GM12878 (cell line): ENCODE results near the gene PPDPF. TPM values are rescaled to one million over a fixed set of nuclear protein-coding genes. Genes with fewer than 3 reads are reported as not detected.

Experiments
- ATAC-seq: fragments of 200-7000 bp; cut with Tn5 transposase; 3 replicates; pipeline ENCODE4 v1.9.1; 2020; ENCODE audit warnings: mild to moderate bottlenecking, moderate library complexity
- BruUV-seq: library from RNA; stranded (reverse); fragments of 400-500 nt; replicated peaks from 2 replicates; lab custom pipeline; 2021; lab: Mats Ljungman, UMichigan
- CTCF ChIA-PET: fragments of 300-600 bp; sonication (Branson Sonifier 250); formaldehyde crosslinking; extraction: SDS; loops from one replicate; lab custom pipeline; 2021; ENCODE audit warnings: inconsistent platforms; lab: Yijun Ruan, JAX
- POLR2A ChIA-PET: fragments of 350-600 bp; formaldehyde crosslinking; extraction: SDS; loops from one replicate; lab custom pipeline; 2021; ENCODE audit warnings: inconsistent platforms; lab: Charles Lee
- RAD21 ChIA-PET: fragments of 300-600 bp; sonication (Branson Sonifier 250); formaldehyde crosslinking; loops from one replicate; lab custom pipeline; 2023; ENCODE audit warnings: antibody characterized with exemption; ENCODE audit not compliant: unreplicated experiment; lab: Charles Lee
- SMC1A ChIA-PET: fragments of 300-600 bp; sonication (Branson Sonifier 250); formaldehyde crosslinking; loops from one replicate; lab custom pipeline; 2023; ENCODE audit not compliant: unreplicated experiment, uncharacterized antibody; lab: Charles Lee
- DNase-seq: peaks from one replicate; pipeline ENCODE4 v3.0.0-alpha.2; 2011; ENCODE audit warnings: low read depth, low spot score
- FAIRE-seq: peaks from 3 replicates; lab custom pipeline; 2011; peaks lifted over from hg19 to GRCh38; lab: Jason Lieb, UNC
- H2AFZ ChIP-seq: 2 replicates; pipeline ENCODE4 v1.6.0; 2011; ENCODE audit warnings: low read depth, low read length, control low read depth; ENCODE audit not compliant: control insufficient read depth
- H3K27ac ChIP-seq: 2 replicates; pipeline ENCODE4 v1.5.1; 2011; ENCODE audit warnings: control low read depth; ENCODE audit not compliant: control insufficient read depth, insufficient read depth
- H3K27me3 ChIP-seq, 2 experiments: replicated peaks in 1 of 2; 2 replicates each; pipeline versions ENCODE4 v1.6.0 to v1.6.1; 2011; ENCODE audit warnings: low read length in 1 of 2; ENCODE audit not compliant: control insufficient read depth in 2 of 2, insufficient read depth in 2 of 2
- H3K36me3 ChIP-seq, 2 experiments: 2 replicates each; pipeline ENCODE4 v1.5.1; 2011; ENCODE audit warnings: low read length in 1 of 2; ENCODE audit not compliant: control insufficient read depth in 2 of 2, insufficient read depth in 2 of 2
- H3K4me1 ChIP-seq: 2 replicates; pipeline ENCODE4 v1.6.1; 2011; ENCODE audit warnings: mild to moderate bottlenecking, low read length, moderate library complexity, mixed read lengths; ENCODE audit not compliant: control insufficient read depth, insufficient read depth
- H3K4me2 ChIP-seq: 2 replicates; pipeline ENCODE4 v1.6.0; 2011; ENCODE audit warnings: control low read depth; ENCODE audit not compliant: control insufficient read depth, insufficient read depth
- H3K4me3 ChIP-seq: fragments of 200-600 bp; sonication (generic); 2 replicates; pipeline ENCODE4 v1.5.1; 2016
- H3K79me2 ChIP-seq: 2 replicates; pipeline ENCODE4 v1.6.0; 2011; ENCODE audit warnings: low read length; ENCODE audit not compliant: control insufficient read depth, insufficient read depth
- H3K9ac ChIP-seq: 2 replicates; pipeline ENCODE4 v1.8.0; 2011; ENCODE audit warnings: low read length, control low read depth, mixed read lengths; ENCODE audit not compliant: control insufficient read depth, insufficient read depth
- H3K9me3 ChIP-seq: replicated peaks from 3 replicates; pipeline ENCODE4 v1.5.1; 2011; ENCODE audit warnings: mild to moderate bottlenecking, low read length; ENCODE audit not compliant: control insufficient read depth, insufficient read depth
- H4K20me1 ChIP-seq: 2 replicates; pipeline ENCODE4 v1.6.0; 2011; ENCODE audit not compliant: control insufficient read depth, insufficient read depth
- ASH2L ChIP-seq: fragments of 300-600, 200-600 bp; sonication (generic); IDR thresholded peaks from 2 replicates; pipeline ENCODE4 v1.6.1; 2017; ENCODE audit warnings: low read depth, mild to moderate bottlenecking, borderline replicate concordance
- KDM1A ChIP-seq: fragments of 200-600 bp; sonication (generic); IDR thresholded peaks from 2 replicates; pipeline ENCODE4 v1.6.1; 2016; ENCODE audit warnings: borderline replicate concordance
- NFXL1 ChIP-seq: fragments of 450-650 bp; IDR thresholded peaks from 2 replicates; pipeline ENCODE4 v1.6.1; 2017; ENCODE audit warnings: antibody characterized with exemption, mild to moderate bottlenecking, borderline replicate concordance
- PAX8 ChIP-seq: fragments of 450-650 bp; IDR thresholded peaks from 2 replicates; pipeline ENCODE4 v1.6.1; 2017; ENCODE audit warnings: mild to moderate bottlenecking, moderate library complexity
- POLR2A ChIP-seq: IDR thresholded peaks from 2 replicates; pipeline ENCODE4 v1.6.1; 2011; ENCODE audit warnings: low read depth, mild to moderate bottlenecking, low read length
- SKIL ChIP-seq: fragments of 450-650 bp; IDR thresholded peaks from 2 replicates; pipeline ENCODE4 v1.6.1; 2017; ENCODE audit warnings: mild to moderate bottlenecking, low read depth, inconsistent platforms; ENCODE audit not compliant: poor library complexity, severe bottlenecking
- TARDBP ChIP-seq: IDR thresholded peaks from 2 replicates; pipeline ENCODE4 v1.6.1; 2016; ENCODE audit warnings: borderline replicate concordance
- TBL1XR1 ChIP-seq: IDR thresholded peaks from 2 replicates; pipeline ENCODE4 v1.6.1; 2012; ENCODE audit warnings: low read depth, low read length, improper control_type of control experiment
- ZNF274 ChIP-seq: IDR thresholded peaks from one replicate; pipeline ENCODE4 v1.8.0; 2011; ENCODE audit not compliant: insufficient read length, insufficient read depth
- WGBS: methylation state at CpG from one replicate; pipeline ENCODE4 v1.1.6; 2016; ENCODE audit warnings: low lambda C conversion rate; ENCODE audit not compliant: insufficient replicate concordance, insufficient coverage; ENCODE audit errors: missing lambda C conversion rate; 5-methylcytosine and 5-hydroxymethylcytosine counted together
- in situ Hi-C: fragments of 300-500 bp; cut with MboI; formaldehyde crosslinking; loops from 9 replicates; pipeline ENCODE4 v1.14.3; 2018; ENCODE audit warnings: mixed read lengths
- intact Hi-C: fragments of 100-400 bp; cut with micrococcal nuclease; formaldehyde crosslinking; loops from one replicate; pipeline ENCODE4 v1.14.2; 2022; ENCODE audit not compliant: unreplicated experiment
- polyA plus RNA-seq, 11 experiments: library from polyadenylated mRNA; depleted of rRNA in 4 of 11; unstranded in 6 of 11; stranded (reverse) in 5 of 11; fragments of >200 nt; fragmentation: Nextera tagmentation in 4 of 11; fragmentation: Illumina TruSeq in 1 of 11; extraction: Ambion mirVana in 4 of 11; extraction: Trizol in 1 of 11; gene quantifications; 1 replicate in 1 of 11; 2 replicates in 10 of 11; pipeline versions ENCODE4 v1.2.1 to v1.2.3, GENCODE V29; 2011 to 2016; ENCODE audit warnings: inconsistent platforms in 2 of 11, missing spikeins in 2 of 11, low read depth in 1 of 11
- total RNA-seq, 4 experiments: library from RNA; depleted of rRNA in 3 of 4; stranded (reverse); fragments of >200 nt in 3 of 4; fragmentation: Illumina TruSeq in 1 of 4; extraction: Trizol in 1 of 4; gene quantifications; 2 replicates each; pipeline versions ENCODE4 v1.2.1 to v1.2.3, GENCODE V29; 2013 to 2021
- TF ChIP-seq, protein P1 (sequence below): fragments of 150-350 bp; IDR thresholded peaks from 2 replicates; pipeline ENCODE4 v1.6.1; 2014; ENCODE audit warnings: mild to moderate bottlenecking, low read depth, low read length

Gene PPDPF
- total and polyA plus RNA-seq, 10 of the 15 experiments (the other 5 are each of a cell fraction or from before 2014, with no cell fraction given): 0.32 to 154 (median 22.8) TPM

GRCh38 chr20:63565699-63566335 is 45.3 kb downstream of the PPDPF start:
- POLR2A ChIA-PET: no interaction called here
- Histone ChIP-seq H3K4me1 (peaks cover 24% of the 10 kb centered on the region), H2AFZ (no peak overlapping the region), H3K79me2 (no peaks in the 10 kb centered on the region), H4K20me1 (no peaks in the 10 kb centered on the region), H3K27ac (no peak overlapping the region), H3K9me3 (no peaks in the 10 kb centered on the region; the same call in 2 of the 3 replicates), H3K27me3 (no peaks in the 10 kb centered on the region), H3K4me2 (no peak overlapping the region), H3K36me3 (no peaks in the 10 kb centered on the region; a peak in 1 of 4 replicates), H3K9ac (no peak overlapping the region), H3K4me3 (no peak overlapping the region)
- ATAC-seq: no peak
- no peak for TF ChIP-seq TARDBP
- peak; percentile 41; the same call in 1 of the 2 replicates for TF ChIP-seq POLR2A
- DNase-seq: no peak
- in situ Hi-C loops (no loop called here), intact Hi-C loops (no loop called here)
- RAD21 ChIA-PET: no interaction called here
- no TSS peak for BruUV-seq
- SMC1A ChIA-PET: no interaction called here
- CTCF ChIA-PET: no interaction called here
- 96% methylated on average over 43 of the region's 43 CpGs for WGBS
- FAIRE-seq: no peak

DNA sequence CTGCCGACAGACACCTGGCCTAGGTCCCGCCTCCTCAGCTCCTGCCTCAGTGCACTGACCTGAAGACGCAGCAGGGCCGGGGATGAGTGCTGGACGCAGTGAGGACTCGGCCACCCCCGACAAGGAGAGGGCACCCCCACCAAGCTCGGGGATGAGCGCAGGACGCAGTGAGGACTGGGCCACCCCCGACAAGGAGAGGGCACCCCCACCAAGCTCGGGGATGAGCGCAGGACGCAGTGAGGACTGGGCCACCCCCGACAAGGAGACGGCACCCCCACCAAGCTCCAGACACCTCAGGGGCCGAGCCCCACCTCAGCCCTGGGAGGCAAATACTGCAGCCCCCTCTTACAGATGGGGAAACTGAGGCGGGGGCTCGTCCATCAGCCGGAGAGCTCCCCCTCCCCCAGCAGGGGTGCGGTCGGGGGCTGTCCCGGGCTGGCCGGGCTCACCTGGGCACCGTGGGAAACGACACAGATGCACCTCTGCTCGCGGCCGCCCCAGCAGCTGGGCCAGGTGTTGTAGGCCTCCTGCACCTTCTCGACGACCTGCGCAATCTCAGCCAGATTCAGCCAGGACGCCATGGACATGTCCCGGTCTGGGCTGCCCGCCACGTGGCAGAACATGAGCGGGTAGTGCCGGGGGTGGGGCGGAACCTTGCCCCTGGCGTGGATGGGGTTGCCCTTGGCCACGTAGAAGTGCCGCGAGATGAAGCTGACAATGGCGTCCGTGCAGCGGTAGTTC is 46.0 kb downstream of the PPDPF start:
- 0 out of 2 replicates have a peak overlapping the region, but pooled peaks have one; percentile 82 for H3K4me2 ChIP-seq
- H3K9me3 ChIP-seq: no peaks in the 10 kb centered on the region; the same call in 2 of the 3 replicates
- H3K4me1 ChIP-seq: peaks cover 24% of the 10 kb centered on the region
- DNase-seq (no peak), FAIRE-seq (no peak), ATAC-seq (no peak)
- H3K27ac ChIP-seq: no peak overlapping the region
- no peaks in the 10 kb centered on the region for H3K36me3 ChIP-seq
- RAD21 ChIA-PET: no interaction called here
- H4K20me1 ChIP-seq: no peaks in the 10 kb centered on the region
- intact Hi-C loops (no loop called here), in situ Hi-C loops (no loop called here)
- CTCF ChIA-PET: no interaction called here
- WGBS: 94% methylated on average over 46 of the region's 46 CpGs
- SMC1A ChIA-PET: no interaction called here
- H3K79me2 ChIP-seq: no peaks in the 10 kb centered on the region
- no peak overlapping the region for H2AFZ ChIP-seq
- BruUV-seq: no TSS peak
- no peak overlapping the region for H3K9ac ChIP-seq
- no peak overlapping the region for H3K4me3 ChIP-seq
- H3K27me3 ChIP-seq: no peaks in the 10 kb centered on the region
- POLR2A ChIA-PET: no interaction called here
- TF ChIP-seq PAX8: no peak
- TF ChIP-seq TBL1XR1: no peak
- no peak for TF ChIP-seq SKIL
- no peak for TF ChIP-seq KDM1A
- TF ChIP-seq, protein P1, sequence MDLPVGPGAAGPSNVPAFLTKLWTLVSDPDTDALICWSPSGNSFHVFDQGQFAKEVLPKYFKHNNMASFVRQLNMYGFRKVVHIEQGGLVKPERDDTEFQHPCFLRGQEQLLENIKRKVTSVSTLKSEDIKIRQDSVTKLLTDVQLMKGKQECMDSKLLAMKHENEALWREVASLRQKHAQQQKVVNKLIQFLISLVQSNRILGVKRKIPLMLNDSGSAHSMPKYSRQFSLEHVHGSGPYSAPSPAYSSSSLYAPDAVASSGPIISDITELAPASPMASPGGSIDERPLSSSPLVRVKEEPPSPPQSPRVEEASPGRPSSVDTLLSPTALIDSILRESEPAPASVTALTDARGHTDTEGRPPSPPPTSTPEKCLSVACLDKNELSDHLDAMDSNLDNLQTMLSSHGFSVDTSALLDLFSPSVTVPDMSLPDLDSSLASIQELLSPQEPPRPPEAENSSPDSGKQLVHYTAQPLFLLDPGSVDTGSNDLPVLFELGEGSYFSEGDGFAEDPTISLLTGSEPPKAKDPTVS: no peak
- TF ChIP-seq ZNF274: no peak
- no peak for TF ChIP-seq ASH2L
- TF ChIP-seq NFXL1: no peak
